NCI-H2227 treated with DMSO at 0.1 percent for 48 hours (cell line): Measurements from ENCODE around the gene DHRSX.
"Not testable (repeated sequence)": the region's sequence is repeated elsewhere in the genome, so short reads cannot be mapped to it uniquely, and the experiment has no call there.

Experiments
- DNase-seq: peaks from one replicate; lab custom pipeline; 2025; lab: John Stamatoyannopoulos, UW

Gene DHRSX

DNA sequence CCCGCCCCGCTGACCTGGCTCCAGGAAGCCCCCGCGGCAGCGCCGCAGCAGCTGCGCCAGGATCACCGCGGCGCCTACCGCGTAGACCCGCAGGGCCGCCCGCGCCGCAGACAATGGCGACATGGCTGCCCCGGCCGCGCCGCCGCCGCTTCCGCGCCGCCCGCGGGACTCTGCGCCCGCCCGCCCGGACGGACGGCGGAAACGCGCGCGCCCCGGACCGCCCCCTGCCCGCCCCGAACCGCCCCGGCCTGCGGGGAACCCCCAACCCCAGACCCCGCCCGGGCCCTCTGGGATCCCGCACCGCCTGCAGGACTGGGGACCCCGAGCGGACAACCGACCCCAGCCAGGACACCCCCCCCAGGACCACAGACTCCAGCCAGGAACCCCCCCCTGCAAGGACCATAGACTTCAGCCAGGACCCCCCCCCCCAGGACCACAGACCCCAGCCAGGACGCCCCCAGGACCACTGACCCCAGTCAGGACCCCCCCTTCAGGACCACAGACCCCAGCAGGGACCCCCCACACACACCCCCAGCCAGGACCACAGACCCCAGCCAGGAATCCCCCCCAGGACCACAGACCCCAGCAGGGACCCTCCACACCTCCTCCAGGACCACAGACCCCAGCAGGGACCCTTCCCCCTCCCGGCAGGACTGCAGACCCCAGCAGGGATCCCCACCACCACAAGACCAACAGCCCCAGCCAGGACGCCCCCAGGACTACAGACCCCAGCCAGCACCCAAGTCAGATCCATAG is at the start of gene DHRSX, which contains the start of gene ZBED1:
Gene DHRSX (minus strand): TSS at position 174 of the 756 bp plus-strand sequence. CDS start 51 bp downstream, at position 123.
Gene ZBED1 (minus strand): TSS at position 174 of the 756 bp plus-strand sequence. CDS start 10,257 bp downstream, outside the sequence.
- DNase-seq: no peak

GRCh38 chrX:2549876-2550275 is 49.1 kb upstream of the DHRSX start:
- peak; percentile 23 for DNase-seq

DNA sequence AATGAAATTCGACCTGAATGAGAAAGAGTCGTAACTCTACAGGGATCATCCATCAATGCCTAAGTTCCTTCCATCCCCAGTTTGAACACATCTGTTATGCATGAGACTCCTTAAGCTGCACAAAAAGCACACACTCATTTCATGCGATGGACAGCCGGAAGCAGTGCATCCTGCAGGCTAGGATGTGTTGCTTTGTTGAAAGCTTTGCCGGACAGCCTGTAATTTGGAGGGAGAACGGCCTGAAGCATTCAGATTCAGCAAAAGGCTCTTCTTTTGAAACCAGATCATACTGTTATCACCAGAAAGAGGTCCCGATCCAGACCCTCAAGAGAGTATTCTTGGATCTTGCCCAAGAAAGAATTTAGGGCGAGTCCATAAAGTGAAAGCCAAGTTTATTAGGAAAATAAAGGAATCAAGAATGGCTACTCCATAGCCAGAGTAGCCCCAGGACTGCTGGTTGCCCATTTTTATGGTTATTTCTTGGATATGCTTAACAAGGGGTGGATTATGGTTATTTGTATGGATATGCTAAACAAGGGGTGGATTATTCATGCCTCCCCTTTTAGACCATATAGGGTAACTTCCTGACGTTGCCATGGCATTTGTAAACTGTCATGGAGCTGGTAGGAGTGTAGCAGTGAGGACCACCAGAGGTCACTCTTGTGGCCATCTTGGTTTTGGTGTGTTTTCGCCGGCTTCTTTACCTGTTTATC is 48.1 kb upstream of the DHRSX start:
- DNase-seq: no peak

- no peak for DNase-seq
Observed at GRCh38 chrX:2547736-2548135, 47.0 kb upstream of the DHRSX start.

GRCh38 chrX:2546496-2546895 is 45.7 kb upstream of the DHRSX start:
- DNase-seq: no peak

- no peak for DNase-seq
Observed at GRCh38 chrX:2545144-2545543, 44.4 kb upstream of the DHRSX start.

DNA sequence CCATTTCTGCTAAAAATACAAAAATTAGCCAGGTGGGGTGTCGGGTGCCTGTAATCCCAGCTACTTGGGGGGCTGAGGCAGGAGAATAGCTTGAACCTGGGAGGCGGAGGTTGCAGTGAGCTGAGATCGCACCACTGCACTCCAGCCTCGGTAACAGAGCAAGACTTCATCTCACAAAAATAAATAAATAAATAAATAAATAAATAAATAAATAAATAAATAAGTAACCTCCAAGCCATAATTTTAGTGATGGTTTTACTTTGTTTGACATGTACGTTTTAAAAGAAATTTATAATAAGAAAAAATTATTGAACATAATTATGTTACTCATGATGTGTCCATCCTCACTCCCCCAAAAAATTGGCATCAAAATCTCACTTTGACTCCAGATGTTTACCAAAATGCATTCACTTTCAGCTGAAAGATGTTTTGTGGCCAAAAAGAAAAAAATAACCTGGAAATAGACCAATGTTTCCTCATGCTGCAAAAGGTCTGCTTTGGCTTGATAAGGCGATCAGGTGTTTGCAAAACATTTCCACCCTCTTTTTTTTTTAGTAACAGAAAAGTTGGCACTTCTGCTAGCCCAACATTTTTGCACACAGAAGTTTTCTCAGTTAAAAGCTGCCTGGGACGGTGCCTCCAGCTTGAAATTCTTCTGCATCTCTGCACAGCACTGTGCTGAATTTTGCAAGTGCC is 42.2 kb upstream of the DHRSX start:
- DNase-seq: no peak

GRCh38 chrX:2541603-2542002 is 40.8 kb upstream of the DHRSX start:
- DNase-seq: no peak

DNA sequence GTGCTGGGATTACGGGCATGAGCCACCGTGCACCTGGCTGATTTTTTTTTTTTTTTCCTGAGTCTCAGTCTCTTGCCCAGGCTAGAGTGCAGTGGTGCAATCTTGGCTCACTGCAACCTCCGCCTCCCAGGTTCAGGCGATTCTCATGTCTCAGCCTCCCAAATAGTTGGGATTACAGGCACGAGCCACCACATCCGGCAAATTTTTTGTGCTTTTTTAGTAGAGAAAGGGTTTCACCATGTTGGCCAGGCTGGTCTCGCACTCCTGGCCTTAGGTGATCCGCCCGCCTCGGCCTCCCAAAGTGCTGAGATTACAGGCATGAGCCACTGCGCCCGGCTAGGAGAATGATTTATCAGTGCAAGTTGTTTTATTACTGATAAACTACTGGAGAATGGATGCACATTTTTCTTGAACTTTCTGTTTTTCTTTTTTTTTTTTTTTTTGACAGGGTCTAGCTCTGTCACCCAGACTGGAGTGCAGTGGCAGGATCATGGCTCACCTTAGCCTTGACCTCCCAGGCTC is 39.7 kb upstream of the DHRSX start:
- DNase-seq: no peak

DNA sequence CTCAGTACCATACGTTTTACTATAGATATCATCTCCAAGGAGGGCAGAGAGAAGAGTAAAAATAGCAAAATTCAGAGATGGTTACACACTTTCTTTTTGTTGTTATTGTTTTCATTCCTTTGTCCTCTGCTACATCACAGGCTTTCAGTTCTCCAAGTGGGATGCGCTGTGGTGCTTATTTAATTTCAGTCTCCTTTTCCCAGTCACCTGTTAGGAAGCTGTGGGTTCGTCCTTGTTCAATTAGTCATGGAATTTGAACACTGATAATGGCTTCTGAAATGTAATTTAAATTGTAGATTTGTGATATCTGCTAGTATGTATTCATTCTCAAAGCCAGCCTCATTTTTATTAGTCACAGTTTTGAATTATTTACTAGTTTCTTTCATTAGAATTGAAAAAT is 38.8 kb upstream of the DHRSX start:
- no peak for DNase-seq

DNA sequence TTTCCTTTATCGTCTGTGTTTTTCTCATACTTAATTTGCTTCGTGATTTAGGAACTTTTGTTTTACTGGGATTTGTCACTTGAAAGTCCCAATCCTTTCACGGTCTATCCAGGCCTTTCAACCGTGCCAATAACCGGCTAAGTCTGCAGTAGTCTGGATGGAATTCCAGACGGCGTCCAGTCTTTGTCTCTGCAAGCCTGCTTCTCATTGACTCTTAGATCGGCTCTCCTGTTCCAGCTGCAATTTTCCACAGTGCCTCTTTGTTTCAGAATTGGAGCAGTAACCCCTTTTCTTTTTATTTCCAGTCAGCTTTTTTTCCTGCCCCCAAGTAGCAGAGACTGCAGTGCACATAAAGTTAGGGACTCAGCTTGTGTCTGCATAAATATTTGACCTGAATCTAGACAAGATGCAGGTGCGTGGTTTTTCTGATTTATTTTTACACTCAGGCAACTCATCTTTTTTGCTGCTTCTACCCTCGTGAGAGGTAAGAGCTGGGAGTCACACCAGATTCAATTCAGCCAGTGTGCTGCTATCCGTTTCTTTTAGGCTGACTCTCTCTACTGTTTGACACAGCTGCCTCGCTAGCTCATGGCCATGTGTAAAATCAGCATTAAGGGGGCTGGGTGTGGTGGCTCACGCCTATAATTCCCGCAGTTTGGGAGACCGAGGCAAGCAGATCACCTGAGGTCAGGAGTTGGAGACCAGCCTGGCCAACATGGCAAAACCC is 37.4 kb upstream of the DHRSX start:
- no peak for DNase-seq

DNA sequence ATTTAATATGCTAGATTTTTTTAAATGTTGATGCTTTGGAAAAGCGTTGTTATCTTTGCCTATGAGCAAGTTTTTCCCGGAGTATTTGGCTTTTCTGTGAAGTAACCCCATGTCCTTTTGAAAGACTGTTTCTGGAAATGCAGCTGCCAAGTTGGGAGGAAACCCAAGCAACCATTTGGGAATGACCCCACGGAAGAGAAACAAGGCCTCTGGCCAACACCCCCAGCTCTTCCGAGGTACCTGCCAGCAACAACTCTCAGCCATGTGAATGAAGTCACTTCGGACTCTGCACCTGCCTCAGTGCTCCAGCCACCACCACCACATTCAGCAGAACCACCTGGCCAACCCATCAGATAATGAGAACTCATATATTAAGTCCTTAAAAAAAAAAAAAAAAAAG is 36.2 kb upstream of the DHRSX start:
- DNase-seq: no peak

- DNase-seq: no peak
Observed at GRCh38 chrX:2536141-2536540, 35.4 kb upstream of the DHRSX start.

DNA sequence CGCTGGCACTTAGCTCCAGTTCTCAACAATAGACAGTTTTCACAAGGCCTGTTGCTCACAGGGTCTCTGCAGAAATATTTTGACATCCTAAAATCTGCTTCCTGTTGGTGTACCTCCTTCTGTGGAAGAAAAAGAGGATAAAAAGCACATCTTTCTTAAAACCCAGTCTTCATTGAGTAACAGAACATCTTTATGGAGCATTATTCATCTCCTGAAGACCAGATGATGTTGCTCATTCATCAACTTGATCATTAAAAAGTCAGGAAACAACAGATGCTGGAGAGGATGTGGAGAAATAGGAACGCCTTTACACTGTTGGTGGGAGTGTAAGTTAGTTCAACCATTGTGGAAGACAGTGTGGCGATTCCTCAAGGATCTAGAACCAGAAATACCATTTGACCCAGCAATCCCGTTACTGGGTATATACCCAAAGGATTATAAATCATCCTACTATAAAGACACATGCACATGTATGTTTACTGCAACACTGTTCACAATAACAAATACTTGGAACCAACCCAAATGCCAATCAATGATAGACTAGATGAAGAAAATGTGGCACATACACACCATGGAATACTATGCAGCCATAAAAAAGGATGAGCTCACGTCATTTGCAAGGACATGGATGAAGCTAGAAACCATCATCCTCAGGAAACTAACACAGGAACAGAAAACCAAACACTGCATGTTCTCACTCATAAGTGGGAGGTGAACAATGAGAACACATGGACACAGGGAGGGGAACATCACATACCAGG is 33.7 kb upstream of the DHRSX start:
- DNase-seq: not testable (repeated sequence)

DNA sequence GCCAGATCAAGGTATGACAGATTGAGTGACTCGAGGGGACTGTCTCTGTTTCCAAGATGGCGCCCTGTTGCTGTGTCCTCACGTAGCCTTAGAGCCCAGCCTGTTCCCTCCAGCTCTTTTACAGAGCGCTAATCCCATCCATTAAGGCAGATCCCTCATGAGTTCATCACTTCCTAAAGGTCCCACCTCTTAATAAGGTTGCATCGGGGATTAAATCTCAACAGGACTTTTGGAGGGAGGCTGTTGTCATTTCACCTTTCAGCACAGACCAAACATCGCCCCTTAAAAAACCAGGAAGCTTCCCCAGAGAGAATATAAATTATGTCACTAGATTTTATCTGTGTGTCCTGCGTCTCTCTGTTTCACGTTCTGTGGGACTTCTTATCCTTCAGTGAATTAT is 32.6 kb upstream of the DHRSX start:
- DNase-seq: no peak

- no peak for DNase-seq
Observed at GRCh38 chrX:2526390-2526789, 25.6 kb upstream of the DHRSX start.

GRCh38 chrX:2523911-2524310 is 23.1 kb upstream of the DHRSX start:
- no peak for DNase-seq

- DNase-seq: no peak
Observed at GRCh38 chrX:2521927-2522386, 21.2 kb upstream of the DHRSX start.

DNA sequence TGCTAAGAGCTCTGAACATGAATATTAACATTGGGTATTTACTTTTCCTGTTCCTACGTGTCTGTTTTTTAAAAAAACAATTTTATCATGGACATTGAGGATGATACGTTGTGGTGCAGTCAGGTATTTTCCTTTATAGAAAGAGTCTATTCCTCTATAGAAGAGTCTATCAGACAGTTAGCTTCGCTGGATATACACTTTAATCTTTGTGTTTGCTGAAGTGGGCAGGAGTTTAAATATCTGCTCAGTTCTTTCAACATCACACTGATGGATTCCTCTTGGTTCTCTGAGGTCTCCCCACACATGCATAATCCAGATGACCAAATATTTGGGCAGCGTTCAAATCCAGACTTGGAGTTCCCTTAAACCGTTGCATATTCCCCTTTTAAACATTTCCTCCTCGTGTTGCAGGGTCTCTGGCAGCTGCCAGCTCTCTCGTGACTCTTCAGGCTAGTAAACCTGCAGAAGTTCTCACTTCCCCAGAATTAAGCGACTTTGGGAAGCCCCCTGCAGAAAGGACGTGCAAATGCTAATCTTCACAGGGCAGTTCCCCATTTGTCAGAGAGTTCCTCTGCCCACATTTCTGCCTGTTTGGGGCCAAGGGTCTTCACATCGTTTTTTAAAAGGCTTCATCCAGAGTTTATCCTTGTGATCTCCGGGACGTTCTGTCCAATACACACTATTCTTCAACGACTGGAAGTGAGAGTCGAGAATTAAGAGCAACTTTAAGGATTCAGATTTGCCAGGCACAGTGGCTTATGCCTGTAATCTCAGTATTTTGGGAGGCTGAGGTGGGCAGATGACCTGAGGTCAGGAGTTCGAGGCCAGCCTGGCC is 20.5 kb upstream of the DHRSX start:
- no peak for DNase-seq

- DNase-seq: no peak
Observed at GRCh38 chrX:2520539-2520938, 19.8 kb upstream of the DHRSX start.
